ENCODE data around the gene PRKN. TPM values are rescaled to one million over a fixed set of nuclear protein-coding genes. Genes with fewer than 3 reads are reported as not detected.

PRKN gene
- total RNA-seq, 1 experiment from 2014 or later = 0.46 TPM

DNA sequence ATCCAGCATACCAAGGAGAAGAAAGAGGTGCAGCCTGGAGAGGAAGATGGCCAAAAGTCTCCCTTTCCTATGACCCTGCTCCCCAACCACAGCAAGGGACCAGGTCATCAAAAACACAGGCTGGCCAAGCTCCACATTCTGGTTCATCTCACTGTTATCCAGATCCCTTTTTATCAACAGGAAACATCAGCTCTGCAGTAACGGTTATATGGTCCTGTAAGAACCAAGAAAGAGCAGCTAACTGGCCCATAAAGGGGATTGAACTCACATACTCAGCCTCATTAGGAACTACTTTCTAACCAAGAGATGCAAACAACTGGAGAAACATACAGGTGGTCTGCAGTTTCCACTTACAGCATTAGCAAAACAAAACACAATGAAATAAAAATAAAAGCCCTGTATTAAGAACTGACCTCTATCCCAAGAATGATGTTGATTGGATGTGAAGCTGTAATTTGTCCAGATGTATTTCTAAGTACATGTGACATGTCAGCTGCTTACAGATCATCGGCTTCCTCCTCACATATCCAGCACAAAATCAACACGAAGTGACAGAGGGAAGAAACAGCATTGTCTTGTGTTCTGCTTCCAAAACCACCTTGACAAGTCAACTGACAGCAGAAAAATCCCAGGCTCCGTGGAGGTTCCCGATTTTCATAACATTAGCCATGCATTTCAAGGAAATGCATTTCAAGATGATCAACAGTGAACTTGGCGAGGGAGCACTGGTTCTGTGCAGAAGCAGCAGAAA is 896.5 kb downstream of the PRKN start:
- Histone ChIP-seq H3K36me3 (ENCODE audit: control insufficient read depth, insufficient read depth, low read length) (no peaks in the 10 kb centered on the region), H3K27ac (ENCODE audit: low read length) (no peak overlapping the region), H3K27me3 (ENCODE audit: control insufficient read depth, insufficient read depth, low read length) (no peaks in the 10 kb centered on the region), H3K9me3 (ENCODE audit: control insufficient read depth, insufficient read depth, low read depth, low read length) (no peaks in the 10 kb centered on the region), H3K4me1 (ENCODE audit: control insufficient read depth, insufficient read depth, low read length) (no peaks in the 10 kb centered on the region), H3K4me3 (ENCODE audit: low read depth in 2 of 2, low read length in 2 of 2) (no peak overlapping the region)
- TF ChIP-seq SIN3A (IDR thresholded peaks at IDR 0.05; ENCODE audit: borderline replicate concordance, insufficient read depth, low read depth, low read length) = no peak
- TF ChIP-seq TCF7L2 (IDR thresholded peaks at IDR 0.05; ENCODE audit: low read depth, low read length) = no peak
- TF ChIP-seq POLR2AphosphoS5 (IDR thresholded peaks at IDR 0.05; ENCODE audit: low read depth, low read length) = no peak
- TF ChIP-seq, protein P1, sequence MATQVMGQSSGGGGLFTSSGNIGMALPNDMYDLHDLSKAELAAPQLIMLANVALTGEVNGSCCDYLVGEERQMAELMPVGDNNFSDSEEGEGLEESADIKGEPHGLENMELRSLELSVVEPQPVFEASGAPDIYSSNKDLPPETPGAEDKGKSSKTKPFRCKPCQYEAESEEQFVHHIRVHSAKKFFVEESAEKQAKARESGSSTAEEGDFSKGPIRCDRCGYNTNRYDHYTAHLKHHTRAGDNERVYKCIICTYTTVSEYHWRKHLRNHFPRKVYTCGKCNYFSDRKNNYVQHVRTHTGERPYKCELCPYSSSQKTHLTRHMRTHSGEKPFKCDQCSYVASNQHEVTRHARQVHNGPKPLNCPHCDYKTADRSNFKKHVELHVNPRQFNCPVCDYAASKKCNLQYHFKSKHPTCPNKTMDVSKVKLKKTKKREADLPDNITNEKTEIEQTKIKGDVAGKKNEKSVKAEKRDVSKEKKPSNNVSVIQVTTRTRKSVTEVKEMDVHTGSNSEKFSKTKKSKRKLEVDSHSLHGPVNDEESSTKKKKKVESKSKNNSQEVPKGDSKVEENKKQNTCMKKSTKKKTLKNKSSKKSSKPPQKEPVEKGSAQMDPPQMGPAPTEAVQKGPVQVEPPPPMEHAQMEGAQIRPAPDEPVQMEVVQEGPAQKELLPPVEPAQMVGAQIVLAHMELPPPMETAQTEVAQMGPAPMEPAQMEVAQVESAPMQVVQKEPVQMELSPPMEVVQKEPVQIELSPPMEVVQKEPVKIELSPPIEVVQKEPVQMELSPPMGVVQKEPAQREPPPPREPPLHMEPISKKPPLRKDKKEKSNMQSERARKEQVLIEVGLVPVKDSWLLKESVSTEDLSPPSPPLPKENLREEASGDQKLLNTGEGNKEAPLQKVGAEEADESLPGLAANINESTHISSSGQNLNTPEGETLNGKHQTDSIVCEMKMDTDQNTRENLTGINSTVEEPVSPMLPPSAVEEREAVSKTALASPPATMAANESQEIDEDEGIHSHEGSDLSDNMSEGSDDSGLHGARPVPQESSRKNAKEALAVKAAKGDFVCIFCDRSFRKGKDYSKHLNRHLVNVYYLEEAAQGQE (IDR thresholded peaks at IDR 0.05; ENCODE audit: insufficient read depth in 1 of 2, low read depth in 2 of 2, low read length in 1 of 2) = no peak
- TF ChIP-seq, protein P2, sequence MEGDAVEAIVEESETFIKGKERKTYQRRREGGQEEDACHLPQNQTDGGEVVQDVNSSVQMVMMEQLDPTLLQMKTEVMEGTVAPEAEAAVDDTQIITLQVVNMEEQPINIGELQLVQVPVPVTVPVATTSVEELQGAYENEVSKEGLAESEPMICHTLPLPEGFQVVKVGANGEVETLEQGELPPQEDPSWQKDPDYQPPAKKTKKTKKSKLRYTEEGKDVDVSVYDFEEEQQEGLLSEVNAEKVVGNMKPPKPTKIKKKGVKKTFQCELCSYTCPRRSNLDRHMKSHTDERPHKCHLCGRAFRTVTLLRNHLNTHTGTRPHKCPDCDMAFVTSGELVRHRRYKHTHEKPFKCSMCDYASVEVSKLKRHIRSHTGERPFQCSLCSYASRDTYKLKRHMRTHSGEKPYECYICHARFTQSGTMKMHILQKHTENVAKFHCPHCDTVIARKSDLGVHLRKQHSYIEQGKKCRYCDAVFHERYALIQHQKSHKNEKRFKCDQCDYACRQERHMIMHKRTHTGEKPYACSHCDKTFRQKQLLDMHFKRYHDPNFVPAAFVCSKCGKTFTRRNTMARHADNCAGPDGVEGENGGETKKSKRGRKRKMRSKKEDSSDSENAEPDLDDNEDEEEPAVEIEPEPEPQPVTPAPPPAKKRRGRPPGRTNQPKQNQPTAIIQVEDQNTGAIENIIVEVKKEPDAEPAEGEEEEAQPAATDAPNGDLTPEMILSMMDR (IDR thresholded peaks at IDR 0.05) = no peak
- ATAC-seq = no peak
- POLR2A ChIA-PET = no interaction called here
- in situ Hi-C loops (cut with HindIII; ENCODE audit: low pct_unique_long_range_greater_than_20kb, low sequenced_read_pairs) (no loop called here), intact Hi-C loops (cut with micrococcal nuclease; ENCODE audit: unreplicated experiment) (no loop called here)
- no TSS peak for BruUV-seq (replicated peaks)
- CTCF ChIA-PET = no interaction called here
- DNase-seq (ENCODE audit: low read depth, low spot score) = no peak

- no peaks in the 10 kb centered on the region for H3K4me1 ChIP-seq (ENCODE audit: control insufficient read depth, insufficient read depth, low read length)
- H3K27ac ChIP-seq (ENCODE audit: low read length) = no peak overlapping the region
- TF ChIP-seq SIN3A (IDR thresholded peaks at IDR 0.05; ENCODE audit: borderline replicate concordance, insufficient read depth, low read depth, low read length) (no peak), TCF7L2 (IDR thresholded peaks at IDR 0.05; ENCODE audit: low read depth, low read length) (no peak), POLR2AphosphoS5 (IDR thresholded peaks at IDR 0.05; ENCODE audit: low read depth, low read length) (no peak)
- TF ChIP-seq, protein P2 (IDR thresholded peaks at IDR 0.05) = no peak
- TF ChIP-seq, protein P1 (IDR thresholded peaks at IDR 0.05; ENCODE audit: insufficient read depth in 1 of 2, low read depth in 2 of 2, low read length in 1 of 2) = no peak
- ATAC-seq (no peak), DNase-seq (ENCODE audit: low read depth, low spot score) (no peak)
- no peaks in the 10 kb centered on the region for H3K9me3 ChIP-seq (ENCODE audit: control insufficient read depth, insufficient read depth, low read depth, low read length)
- H3K4me3 ChIP-seq (ENCODE audit: low read depth in 2 of 2, low read length in 2 of 2) = no peak overlapping the region
- intact Hi-C loops (cut with micrococcal nuclease; ENCODE audit: unreplicated experiment) = no loop called here
- no peaks in the 10 kb centered on the region for H3K27me3 ChIP-seq (ENCODE audit: control insufficient read depth, insufficient read depth, low read length)
- ChIA-PET CTCF (interaction anchor here (0.6 kb wide), 1 partner anchor 650 kb away, joined by 5 read pairs; no protein-coding TSS in a partner anchor), POLR2A (no interaction called here)
- in situ Hi-C loops (cut with HindIII; ENCODE audit: low pct_unique_long_range_greater_than_20kb, low sequenced_read_pairs) = no loop called here
- H3K36me3 ChIP-seq (ENCODE audit: control insufficient read depth, insufficient read depth, low read length) = no peaks in the 10 kb centered on the region
- BruUV-seq (replicated peaks) = no TSS peak
Observed at GRCh38 chr6:161829291-161829729, 898.3 kb downstream of the PRKN start.
